Measurements from ENCODE around the gene TRIL.

Gene TRIL

DNA sequence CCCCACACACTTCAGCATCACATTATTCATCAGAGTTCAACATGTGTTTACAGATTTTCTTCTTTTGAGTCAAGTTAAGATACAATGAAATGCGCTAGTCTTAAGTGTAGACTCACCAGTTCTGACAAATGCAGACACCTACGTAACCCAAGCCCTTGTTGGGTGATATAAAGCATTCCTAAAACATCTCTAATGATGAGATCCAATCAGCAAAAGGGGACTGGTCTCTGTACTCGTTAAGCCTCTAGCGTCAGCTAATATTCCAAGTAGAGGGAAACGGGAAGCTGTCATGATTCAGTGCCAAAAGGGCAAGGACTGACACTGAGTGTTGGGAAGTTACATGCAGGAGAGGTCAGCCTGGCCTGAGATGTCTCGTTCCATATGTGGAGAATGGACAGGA is 38.7 kb upstream of the TRIL start:
- Histone ChIP-seq H3K4me3 (replicated peaks; ENCODE audit: insufficient read depth, low read length) (no peak overlapping the region), H3K27me3 (ENCODE audit: insufficient read depth, poor library complexity, severe bottlenecking) (no peaks in the 10 kb centered on the region), H3K27ac (replicated peaks) (no peak overlapping the region)
- DNase-seq (ENCODE audit: low read depth in 1 of 2, low spot score in 1 of 2): no peak
- TF ChIP-seq, protein P1, sequence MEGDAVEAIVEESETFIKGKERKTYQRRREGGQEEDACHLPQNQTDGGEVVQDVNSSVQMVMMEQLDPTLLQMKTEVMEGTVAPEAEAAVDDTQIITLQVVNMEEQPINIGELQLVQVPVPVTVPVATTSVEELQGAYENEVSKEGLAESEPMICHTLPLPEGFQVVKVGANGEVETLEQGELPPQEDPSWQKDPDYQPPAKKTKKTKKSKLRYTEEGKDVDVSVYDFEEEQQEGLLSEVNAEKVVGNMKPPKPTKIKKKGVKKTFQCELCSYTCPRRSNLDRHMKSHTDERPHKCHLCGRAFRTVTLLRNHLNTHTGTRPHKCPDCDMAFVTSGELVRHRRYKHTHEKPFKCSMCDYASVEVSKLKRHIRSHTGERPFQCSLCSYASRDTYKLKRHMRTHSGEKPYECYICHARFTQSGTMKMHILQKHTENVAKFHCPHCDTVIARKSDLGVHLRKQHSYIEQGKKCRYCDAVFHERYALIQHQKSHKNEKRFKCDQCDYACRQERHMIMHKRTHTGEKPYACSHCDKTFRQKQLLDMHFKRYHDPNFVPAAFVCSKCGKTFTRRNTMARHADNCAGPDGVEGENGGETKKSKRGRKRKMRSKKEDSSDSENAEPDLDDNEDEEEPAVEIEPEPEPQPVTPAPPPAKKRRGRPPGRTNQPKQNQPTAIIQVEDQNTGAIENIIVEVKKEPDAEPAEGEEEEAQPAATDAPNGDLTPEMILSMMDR (IDR thresholded peaks at IDR 0.05; ENCODE audit: insufficient read depth, low read length): no peak
- TF ChIP-seq GABPA (IDR thresholded peaks at IDR 0.05; ENCODE audit: low read depth): no peak
- TF ChIP-seq, protein P2, sequence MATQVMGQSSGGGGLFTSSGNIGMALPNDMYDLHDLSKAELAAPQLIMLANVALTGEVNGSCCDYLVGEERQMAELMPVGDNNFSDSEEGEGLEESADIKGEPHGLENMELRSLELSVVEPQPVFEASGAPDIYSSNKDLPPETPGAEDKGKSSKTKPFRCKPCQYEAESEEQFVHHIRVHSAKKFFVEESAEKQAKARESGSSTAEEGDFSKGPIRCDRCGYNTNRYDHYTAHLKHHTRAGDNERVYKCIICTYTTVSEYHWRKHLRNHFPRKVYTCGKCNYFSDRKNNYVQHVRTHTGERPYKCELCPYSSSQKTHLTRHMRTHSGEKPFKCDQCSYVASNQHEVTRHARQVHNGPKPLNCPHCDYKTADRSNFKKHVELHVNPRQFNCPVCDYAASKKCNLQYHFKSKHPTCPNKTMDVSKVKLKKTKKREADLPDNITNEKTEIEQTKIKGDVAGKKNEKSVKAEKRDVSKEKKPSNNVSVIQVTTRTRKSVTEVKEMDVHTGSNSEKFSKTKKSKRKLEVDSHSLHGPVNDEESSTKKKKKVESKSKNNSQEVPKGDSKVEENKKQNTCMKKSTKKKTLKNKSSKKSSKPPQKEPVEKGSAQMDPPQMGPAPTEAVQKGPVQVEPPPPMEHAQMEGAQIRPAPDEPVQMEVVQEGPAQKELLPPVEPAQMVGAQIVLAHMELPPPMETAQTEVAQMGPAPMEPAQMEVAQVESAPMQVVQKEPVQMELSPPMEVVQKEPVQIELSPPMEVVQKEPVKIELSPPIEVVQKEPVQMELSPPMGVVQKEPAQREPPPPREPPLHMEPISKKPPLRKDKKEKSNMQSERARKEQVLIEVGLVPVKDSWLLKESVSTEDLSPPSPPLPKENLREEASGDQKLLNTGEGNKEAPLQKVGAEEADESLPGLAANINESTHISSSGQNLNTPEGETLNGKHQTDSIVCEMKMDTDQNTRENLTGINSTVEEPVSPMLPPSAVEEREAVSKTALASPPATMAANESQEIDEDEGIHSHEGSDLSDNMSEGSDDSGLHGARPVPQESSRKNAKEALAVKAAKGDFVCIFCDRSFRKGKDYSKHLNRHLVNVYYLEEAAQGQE (IDR thresholded peaks at IDR 0.05; ENCODE audit: insufficient replicate concordance, low read depth): no peak
- TF ChIP-seq POLR2AphosphoS5 (IDR thresholded peaks at IDR 0.05; ENCODE audit: low read depth): no peak
- TF ChIP-seq SPI1 (IDR thresholded peaks at IDR 0.05; ENCODE audit: borderline replicate concordance, low read depth): no peak

DNA sequence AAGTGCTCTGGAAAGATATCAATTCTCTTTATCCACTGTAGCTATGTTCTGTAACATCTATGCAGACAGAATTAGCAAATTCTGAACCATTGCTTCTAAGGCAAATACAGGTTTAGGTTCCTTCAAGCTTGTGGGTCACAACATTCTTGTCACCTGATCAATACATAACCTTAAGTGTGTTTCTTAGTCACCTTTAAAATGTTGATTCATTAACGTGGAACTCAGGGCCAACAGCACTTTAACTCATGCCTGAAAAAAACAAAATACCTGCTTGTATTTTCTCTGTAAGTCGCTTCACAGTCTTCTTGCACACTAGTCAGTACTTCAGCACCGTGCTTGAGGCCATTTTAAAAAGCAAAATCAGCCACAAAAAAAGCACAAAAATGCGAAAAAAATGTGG is 35.2 kb upstream of the TRIL start:
- TF ChIP-seq POLR2AphosphoS5 (IDR thresholded peaks at IDR 0.05; ENCODE audit: low read depth): no peak
- TF ChIP-seq, protein P1 (IDR thresholded peaks at IDR 0.05; ENCODE audit: insufficient read depth, low read length): no peak

DNA sequence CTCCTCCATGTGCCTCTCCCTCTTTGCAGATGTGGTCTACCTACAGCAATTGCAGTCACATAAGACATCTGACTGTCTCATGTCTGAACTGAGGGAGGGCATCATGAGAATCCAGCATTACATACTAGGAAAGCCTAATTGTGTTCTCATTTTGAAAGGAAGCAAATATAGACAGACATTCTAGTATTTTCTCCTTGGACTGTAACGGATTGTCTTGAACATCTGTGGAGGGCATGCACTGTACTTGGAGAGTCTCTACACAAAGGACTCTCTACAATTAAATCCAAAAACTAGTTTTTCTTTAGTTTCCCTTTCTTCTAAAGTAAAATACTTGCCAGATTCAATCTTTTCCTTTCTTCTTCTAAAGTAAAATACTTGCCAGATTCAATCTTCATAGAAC is 34.7 kb upstream of the TRIL start:
- no peak for DNase-seq (ENCODE audit: low read depth in 1 of 2, low spot score in 1 of 2)
- no peak overlapping the region for H3K4me3 ChIP-seq (replicated peaks; ENCODE audit: insufficient read depth, low read length)
- no peaks in the 10 kb centered on the region for H3K27me3 ChIP-seq (ENCODE audit: insufficient read depth, poor library complexity, severe bottlenecking)
- no peak overlapping the region for H3K27ac ChIP-seq (replicated peaks)
- TF ChIP-seq GABPA (IDR thresholded peaks at IDR 0.05; ENCODE audit: low read depth) (no peak), SPI1 (IDR thresholded peaks at IDR 0.05; ENCODE audit: borderline replicate concordance, low read depth) (no peak), POLR2AphosphoS5 (IDR thresholded peaks at IDR 0.05; ENCODE audit: low read depth) (no peak)
- TF ChIP-seq, protein P2 (IDR thresholded peaks at IDR 0.05; ENCODE audit: insufficient replicate concordance, low read depth): no peak
- TF ChIP-seq, protein P1 (IDR thresholded peaks at IDR 0.05; ENCODE audit: insufficient read depth, low read length): no peak

More for the DNA sequence above, 35.2 kb upstream of the TRIL start:
- Histone ChIP-seq H3K27ac (replicated peaks) (no peak overlapping the region), H3K4me3 (replicated peaks; ENCODE audit: insufficient read depth, low read length) (no peak overlapping the region), H3K27me3 (ENCODE audit: insufficient read depth, poor library complexity, severe bottlenecking) (no peaks in the 10 kb centered on the region)
- DNase-seq (ENCODE audit: low read depth in 1 of 2, low spot score in 1 of 2): no peak

DNA sequence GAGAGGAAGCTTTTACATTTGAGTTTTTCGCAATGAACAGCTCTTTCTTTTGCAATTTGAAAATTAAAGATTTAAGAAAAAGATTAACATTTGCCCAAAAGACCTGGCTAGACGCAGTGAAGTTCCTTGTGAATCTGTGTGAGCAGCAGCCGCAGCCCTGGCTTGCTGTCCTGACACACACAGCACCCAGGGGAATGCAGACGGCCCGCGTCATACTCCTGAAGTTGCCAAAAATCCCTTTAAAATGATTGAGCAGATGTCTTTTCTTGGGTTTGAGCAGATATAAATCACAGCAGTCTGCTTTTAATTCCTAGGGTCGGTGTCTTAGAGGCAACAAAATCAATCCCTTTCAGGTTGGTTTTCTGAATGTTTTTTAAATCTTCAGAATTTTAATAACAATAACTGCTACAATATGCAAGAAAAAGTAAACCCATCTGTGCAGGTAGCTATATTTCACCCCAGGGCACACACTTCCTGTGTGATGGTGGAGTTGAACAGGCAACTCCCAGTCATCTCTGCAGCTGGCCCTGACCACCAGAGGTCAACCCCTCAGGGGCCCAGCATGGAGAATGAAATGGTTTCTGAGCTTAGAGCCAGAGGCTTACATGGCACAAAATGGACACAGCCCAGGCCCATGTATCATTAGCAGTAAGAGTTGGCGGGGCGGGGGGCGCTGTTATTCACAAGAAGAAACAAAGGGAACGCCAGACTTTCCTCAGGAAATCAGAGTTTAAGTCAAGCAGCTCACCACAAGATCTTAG is 32.2 kb upstream of the TRIL start:
- no peak overlapping the region for H3K4me3 ChIP-seq (replicated peaks; ENCODE audit: insufficient read depth, low read length)
- H3K27me3 ChIP-seq (ENCODE audit: insufficient read depth, poor library complexity, severe bottlenecking): no peaks in the 10 kb centered on the region
- TF ChIP-seq, protein P1 (IDR thresholded peaks at IDR 0.05; ENCODE audit: insufficient read depth, low read length): no peak
- TF ChIP-seq SPI1 (IDR thresholded peaks at IDR 0.05; ENCODE audit: borderline replicate concordance, low read depth) (no peak), POLR2AphosphoS5 (IDR thresholded peaks at IDR 0.05; ENCODE audit: low read depth) (no peak), GABPA (IDR thresholded peaks at IDR 0.05; ENCODE audit: low read depth) (no peak)
- TF ChIP-seq, protein P2 (IDR thresholded peaks at IDR 0.05; ENCODE audit: insufficient replicate concordance, low read depth): no peak
- no peak overlapping the region for H3K27ac ChIP-seq (replicated peaks)
- DNase-seq (ENCODE audit: low read depth in 1 of 2, low spot score in 1 of 2): no peak

Measured in HL-60 (cell line).